Neural cell (in vitro differentiated cells): Measurements from ENCODE around the gene KMT2E.

Source experiments
- SMC3 ChIP-seq: fragments of 450-650 bp; conservative IDR thresholded peaks from 2 replicates; pipeline ENCODE4 v1.6.1; 2014; ENCODE audit warnings: antibody characterized with exemption, mild to moderate bottlenecking, moderate library complexity; ENCODE audit not compliant: poor library complexity
- TF ChIP-seq, protein P1 (sequence below): fragments of 450-650 bp; IDR thresholded peaks from 2 replicates; pipeline ENCODE4 v1.5.1; 2014; ENCODE audit warnings: antibody characterized with exemption, mild to moderate bottlenecking, moderate library complexity; ENCODE audit not compliant: poor library complexity, severe bottlenecking
- TF ChIP-seq, protein P2 (sequence below): IDR thresholded peaks from 2 replicates; pipeline ENCODE4 v1.6.1; 2012; ENCODE audit warnings: borderline replicate concordance

DNA sequence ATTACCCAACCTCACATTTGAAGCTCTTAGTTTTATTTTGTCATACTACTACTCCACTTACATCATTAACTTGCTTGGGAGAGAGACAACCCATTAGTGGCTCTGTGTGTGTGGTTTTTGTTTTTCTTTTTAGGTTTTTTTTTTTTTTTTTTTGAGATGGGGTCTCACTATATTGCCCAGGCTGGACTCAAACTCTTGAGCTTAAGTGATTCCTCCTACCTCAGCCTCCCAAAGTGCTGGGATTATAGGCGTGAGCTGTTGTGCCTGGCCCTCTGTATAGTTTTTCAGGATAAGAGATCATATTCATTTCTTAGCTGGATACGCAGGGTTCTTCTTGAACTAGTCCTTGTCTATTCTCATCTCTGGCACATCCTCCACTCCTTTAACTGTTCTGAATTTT lies 41.1 kb downstream of the KMT2E start:
- TF ChIP-seq, protein P1, sequence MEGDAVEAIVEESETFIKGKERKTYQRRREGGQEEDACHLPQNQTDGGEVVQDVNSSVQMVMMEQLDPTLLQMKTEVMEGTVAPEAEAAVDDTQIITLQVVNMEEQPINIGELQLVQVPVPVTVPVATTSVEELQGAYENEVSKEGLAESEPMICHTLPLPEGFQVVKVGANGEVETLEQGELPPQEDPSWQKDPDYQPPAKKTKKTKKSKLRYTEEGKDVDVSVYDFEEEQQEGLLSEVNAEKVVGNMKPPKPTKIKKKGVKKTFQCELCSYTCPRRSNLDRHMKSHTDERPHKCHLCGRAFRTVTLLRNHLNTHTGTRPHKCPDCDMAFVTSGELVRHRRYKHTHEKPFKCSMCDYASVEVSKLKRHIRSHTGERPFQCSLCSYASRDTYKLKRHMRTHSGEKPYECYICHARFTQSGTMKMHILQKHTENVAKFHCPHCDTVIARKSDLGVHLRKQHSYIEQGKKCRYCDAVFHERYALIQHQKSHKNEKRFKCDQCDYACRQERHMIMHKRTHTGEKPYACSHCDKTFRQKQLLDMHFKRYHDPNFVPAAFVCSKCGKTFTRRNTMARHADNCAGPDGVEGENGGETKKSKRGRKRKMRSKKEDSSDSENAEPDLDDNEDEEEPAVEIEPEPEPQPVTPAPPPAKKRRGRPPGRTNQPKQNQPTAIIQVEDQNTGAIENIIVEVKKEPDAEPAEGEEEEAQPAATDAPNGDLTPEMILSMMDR, result no peak
- TF ChIP-seq, protein P2, sequence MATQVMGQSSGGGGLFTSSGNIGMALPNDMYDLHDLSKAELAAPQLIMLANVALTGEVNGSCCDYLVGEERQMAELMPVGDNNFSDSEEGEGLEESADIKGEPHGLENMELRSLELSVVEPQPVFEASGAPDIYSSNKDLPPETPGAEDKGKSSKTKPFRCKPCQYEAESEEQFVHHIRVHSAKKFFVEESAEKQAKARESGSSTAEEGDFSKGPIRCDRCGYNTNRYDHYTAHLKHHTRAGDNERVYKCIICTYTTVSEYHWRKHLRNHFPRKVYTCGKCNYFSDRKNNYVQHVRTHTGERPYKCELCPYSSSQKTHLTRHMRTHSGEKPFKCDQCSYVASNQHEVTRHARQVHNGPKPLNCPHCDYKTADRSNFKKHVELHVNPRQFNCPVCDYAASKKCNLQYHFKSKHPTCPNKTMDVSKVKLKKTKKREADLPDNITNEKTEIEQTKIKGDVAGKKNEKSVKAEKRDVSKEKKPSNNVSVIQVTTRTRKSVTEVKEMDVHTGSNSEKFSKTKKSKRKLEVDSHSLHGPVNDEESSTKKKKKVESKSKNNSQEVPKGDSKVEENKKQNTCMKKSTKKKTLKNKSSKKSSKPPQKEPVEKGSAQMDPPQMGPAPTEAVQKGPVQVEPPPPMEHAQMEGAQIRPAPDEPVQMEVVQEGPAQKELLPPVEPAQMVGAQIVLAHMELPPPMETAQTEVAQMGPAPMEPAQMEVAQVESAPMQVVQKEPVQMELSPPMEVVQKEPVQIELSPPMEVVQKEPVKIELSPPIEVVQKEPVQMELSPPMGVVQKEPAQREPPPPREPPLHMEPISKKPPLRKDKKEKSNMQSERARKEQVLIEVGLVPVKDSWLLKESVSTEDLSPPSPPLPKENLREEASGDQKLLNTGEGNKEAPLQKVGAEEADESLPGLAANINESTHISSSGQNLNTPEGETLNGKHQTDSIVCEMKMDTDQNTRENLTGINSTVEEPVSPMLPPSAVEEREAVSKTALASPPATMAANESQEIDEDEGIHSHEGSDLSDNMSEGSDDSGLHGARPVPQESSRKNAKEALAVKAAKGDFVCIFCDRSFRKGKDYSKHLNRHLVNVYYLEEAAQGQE, result no peak
- no peak for TF ChIP-seq SMC3
